CD4-positive, alpha-beta T cell treated with Interferon gamma for 1 hour (primary cell): ENCODE data around the gene ZSCAN22.
A peak's percentile ranks its signal among the peaks of the same experiment; 100 is the strongest.

ENCODE experiments used
- DNase-seq: peaks from one replicate; pipeline ENCODE4 v3.0.0-alpha.2; 2020

Gene ZSCAN22

GRCh38 chr19:58380037-58380661 lies 53.4 kb downstream of the ZSCAN22 start:
- DNase-seq = no peak

GRCh38 chr19:58380662-58381459 lies 54.1 kb downstream of the ZSCAN22 start, which contains the start of gene ZNF837:
ZNF837 (minus strand) TSS chr19:58381030; CDS start chr19:58369332, 11,698 bp downstream.
- DNase-seq = peak; percentile 100

- no peak for DNase-seq
Observed at GRCh38 chr19:58381460-58382212, 54.8 kb downstream of the ZSCAN22 start.

GRCh38 chr19:58382997-58383603 lies 56.3 kb downstream of the ZSCAN22 start:
- no peak for DNase-seq

- no peak for DNase-seq
Observed at GRCh38 chr19:58385313-58385890, 58.6 kb downstream of the ZSCAN22 start.

GRCh38 chr19:58385891-58386575 lies 59.2 kb downstream of the ZSCAN22 start:
- DNase-seq = no peak

- DNase-seq = peak; percentile 99
Observed at GRCh38 chr19:58386576-58387337, 60.0 kb downstream of the ZSCAN22 start, which contains the start of gene RPS5. RPS5 (plus strand) TSS chr19:58387269; CDS start chr19:58388138, 869 bp downstream.

- no peak for DNase-seq
Observed at GRCh38 chr19:58387338-58388174, 60.8 kb downstream of the ZSCAN22 start.

GRCh38 chr19:58388175-58388526 lies 61.4 kb downstream of the ZSCAN22 start:
- no peak for DNase-seq
